K562 (cell line): ENCODE measurements around the gene MANBA. TPM values are rescaled to one million over a fixed set of nuclear protein-coding genes. Genes with fewer than 3 reads are reported as not detected.

Experiments used
- ATAC-seq: fragments of 200-7000 bp; cut with Tn5 transposase; 3 replicates; pipeline ENCODE4 v1.9.1; 2020; ENCODE audit warnings: moderate library complexity
- BruUV-seq: library from RNA; stranded (reverse); fragments of 400-500 nt; replicated peaks from 2 replicates; lab custom pipeline; 2021; lab: Mats Ljungman, UMichigan
- CTCF ChIA-PET: fragments of 300-600 bp; formaldehyde crosslinking; extraction: SDS; loops from one replicate; lab custom pipeline; 2021; ENCODE audit warnings: low intra/inter-chr PET ratio; lab: Yijun Ruan, JAX
- POLR2A ChIA-PET: fragments of 300-600, 350-650 bp; sonication (Branson Sonifier 250); formaldehyde crosslinking; extraction: SDS; loops from one replicate; lab custom pipeline; 2021; ENCODE audit warnings: antibody characterized with exemption, inconsistent platforms; lab: Yijun Ruan, JAX
- DNase-seq, 4 experiments: peaks; one replicate each; pipeline versions ENCODE4 v3.0.0 to v3.0.0-alpha.2; 2011 to 2018; ENCODE audit warnings: low spot score in 3 of 4, mixed read lengths in 3 of 4; ENCODE audit errors: extremely low read depth in 1 of 4
- FAIRE-seq: peaks from 2 replicates; lab custom pipeline; 2011; peaks lifted over from hg19 to GRCh38; lab: Jason Lieb, UNC
- H2AFZ ChIP-seq: 2 replicates; pipeline ENCODE4 v1.6.0; 2011; ENCODE audit warnings: low read depth, low read length, control low read depth, inconsistent platforms
- H3K27ac ChIP-seq: fragments of 200-600 bp; 3 replicates; pipeline ENCODE4 v1.8.0; 2011; ENCODE audit warnings: low read depth, mild to moderate bottlenecking, control low read depth, inconsistent platforms, low read length, moderate library complexity, mixed read lengths; ENCODE audit errors: extremely low read depth
- H3K27me3 ChIP-seq, 2 experiments: fragments of 300-600 bp in 1 of 2; 2 replicates in 1 of 2; 3 replicates in 1 of 2; pipeline versions ENCODE4 v1.6.0 to v1.8.0; 2011; ENCODE audit warnings: inconsistent platforms in 2 of 2, low read length in 2 of 2, mild to moderate bottlenecking in 1 of 2, mixed read lengths in 1 of 2, moderate library complexity in 1 of 2; ENCODE audit not compliant: control insufficient read depth in 2 of 2, insufficient read depth in 2 of 2
- H3K36me3 ChIP-seq: fragments of 300-600 bp; 3 replicates; pipeline ENCODE4 v1.8.0; 2011; ENCODE audit warnings: mild to moderate bottlenecking, low read length, inconsistent platforms; ENCODE audit not compliant: control insufficient read depth, insufficient read depth
- H3K4me1 ChIP-seq, 2 experiments: fragments of 200-600 bp in 1 of 2; replicated peaks in 1 of 2; 2 replicates in 1 of 2; 3 replicates in 1 of 2; pipeline versions ENCODE4 v1.5.1 to v1.8.0; 2011; ENCODE audit warnings: inconsistent platforms in 2 of 2, low read length in 2 of 2, mild to moderate bottlenecking in 1 of 2, mixed read lengths in 1 of 2, moderate library complexity in 1 of 2; ENCODE audit not compliant: control insufficient read depth in 2 of 2, insufficient read depth in 2 of 2
- H3K4me2 ChIP-seq: 2 replicates; pipeline ENCODE4 v1.6.1; 2011; ENCODE audit warnings: low read length, control low read depth, inconsistent platforms, mixed read lengths; ENCODE audit not compliant: insufficient read depth
- H3K4me3 ChIP-seq: fragments of 200-600 bp; sonication (generic), shearing (Covaris generic); 2 replicates; pipeline ENCODE4 v1.5.1; 2016; ENCODE audit warnings: control low read depth, inconsistent platforms
- H3K79me2 ChIP-seq: fragments of 200-600 bp; 3 replicates; pipeline ENCODE4 v1.8.0; 2011; ENCODE audit warnings: low read length, inconsistent platforms; ENCODE audit not compliant: control insufficient read depth, insufficient read depth
- H3K9ac ChIP-seq, 2 experiments: 2 replicates each; pipeline versions ENCODE4 v1.6.0 to v1.6.1; 2011; ENCODE audit warnings: low read depth in 2 of 2, low read length in 2 of 2, control low read depth in 1 of 2, inconsistent platforms in 1 of 2, mild to moderate bottlenecking in 1 of 2, mixed read lengths in 1 of 2; ENCODE audit not compliant: insufficient read depth in 1 of 2
- H3K9me1 ChIP-seq: one replicate; pipeline ENCODE4 v1.6.0; 2011; ENCODE audit warnings: inconsistent platforms, mild to moderate bottlenecking, low read length, moderate library complexity; ENCODE audit not compliant: control insufficient read depth, insufficient read depth
- H3K9me3 ChIP-seq: replicated peaks from 2 replicates; pipeline ENCODE4 v1.5.1; 2011; ENCODE audit warnings: low read depth, low read length, inconsistent platforms; ENCODE audit not compliant: control insufficient read depth, insufficient read depth
- H4K20me1 ChIP-seq: replicated peaks from 2 replicates; pipeline ENCODE4 v1.6.1; 2011; ENCODE audit warnings: low read length, inconsistent platforms, mixed read lengths; ENCODE audit not compliant: control insufficient read depth, insufficient read depth
- ADNP ChIP-seq: fragments of 200-800 bp; sonication (Bioruptor generic); IDR thresholded peaks from 2 replicates; pipeline ENCODE4 v1.6.1; 2016; ENCODE audit warnings: missing genetic modification characterization, missing compliant biosample characterization
- ATF7 ChIP-seq: fragments of 450-650 bp; IDR thresholded peaks from 2 replicates; pipeline ENCODE4 v1.7.1; 2014; ENCODE audit warnings: mild to moderate bottlenecking, moderate library complexity
- ELF2 ChIP-seq: fragments of 250-450 bp; sonication (Bioruptor Pico); IDR thresholded peaks from 2 replicates; pipeline ENCODE4 v1.5.0; 2021; ENCODE audit warnings: mild to moderate bottlenecking
- FOXJ3 ChIP-seq: sonication (generic); formaldehyde crosslinking; IDR thresholded peaks from 2 replicates; pipeline ENCODE4 v1.4.0; 2020; ENCODE audit warnings: mild to moderate bottlenecking, missing genetic modification reagents
- HDGF ChIP-seq: fragments of 450-650 bp; IDR thresholded peaks from 2 replicates; pipeline ENCODE4 v1.6.1; 2016
- KAT7 ChIP-seq: sonication (generic); formaldehyde crosslinking; IDR thresholded peaks from 2 replicates; pipeline ENCODE4 v1.8.0; 2022; ENCODE audit warnings: missing genetic modification reagents, mild to moderate bottlenecking, borderline replicate concordance
- MYNN ChIP-seq, 2 experiments: sonication (generic); formaldehyde crosslinking in 1 of 2; IDR thresholded peaks; 2 replicates each; pipeline versions ENCODE4 v1.5.0 to v1.6.1; 2016 to 2020; ENCODE audit warnings: antibody characterized with exemption in 1 of 2, missing genetic modification reagents in 1 of 2
- PRDM10 ChIP-seq: fragments of 450-650 bp; IDR thresholded peaks from 2 replicates; pipeline ENCODE4 v1.6.1; 2018; ENCODE audit not compliant: partially characterized antibody
- RNF2 ChIP-seq: sonication (generic); IDR thresholded peaks from 2 replicates; pipeline ENCODE4 v1.6.1; 2016
- ZC3H4 ChIP-seq: sonication (generic); formaldehyde crosslinking; IDR thresholded peaks from 2 replicates; pipeline ENCODE4 v1.9.0; 2021; ENCODE audit warnings: missing genetic modification reagents, borderline replicate concordance
- ZNF668 ChIP-seq: fragments of 250-450 bp; sonication (Bioruptor Pico); IDR thresholded peaks from 2 replicates; pipeline ENCODE4 v1.8.0; 2022; ENCODE audit warnings: mild to moderate bottlenecking, inconsistent platforms
- WGBS: fragments of 100-300 bp; shearing (Covaris generic); methylation state at CpG from one replicate; pipeline ENCODE4 v1.1.6; 2016; ENCODE audit warnings: low coverage, mixed read lengths; ENCODE audit not compliant: insufficient coverage; ENCODE audit errors: missing lambda C conversion rate; 5-methylcytosine and 5-hydroxymethylcytosine counted together
- in situ Hi-C: fragments of 300-500 bp; cut with MboI; formaldehyde crosslinking; loops from 4 replicates; pipeline ENCODE4 v1.15.0; 2018; ENCODE audit warnings: inconsistent platforms, mixed read lengths
- intact Hi-C: fragments of 100-400 bp; cut with micrococcal nuclease; formaldehyde crosslinking; loops from 2 replicates; pipeline ENCODE4 v1.14.2; 2022
- polyA plus RNA-seq, 8 experiments: library from polyadenylated mRNA; depleted of rRNA in 4 of 8; stranded (reverse) in 5 of 8; unstranded in 3 of 8; fragments of >200 nt; fragmentation: Nextera tagmentation in 2 of 8; fragmentation: Illumina TruSeq in 1 of 8; extraction: Ambion mirVana in 2 of 8; extraction: Trizol in 1 of 8; gene quantifications; 2 replicates each; pipeline versions ENCODE4 v1.2.1 to v1.2.3, GENCODE V29; 2011 to 2014; ENCODE audit warnings: inconsistent platforms in 1 of 8, missing spikeins in 1 of 8
- total RNA-seq, 7 experiments: library from RNA; depleted of rRNA in 6 of 7; stranded (reverse); fragments of >200 nt in 6 of 7; fragmentation: Illumina TruSeq in 2 of 7; extraction: Trizol in 2 of 7; gene quantifications; 2 replicates each; pipeline versions ENCODE4 v1.2.1 to v1.2.3, GENCODE V29; 2011 to 2021; ENCODE audit warnings: low replicate concordance in 1 of 7
- TF ChIP-seq, protein P1 (sequence below): fragments of 450-650 bp; IDR thresholded peaks from 2 replicates; pipeline ENCODE4 v1.6.1; 2018; ENCODE audit warnings: mild to moderate bottlenecking, low read depth; ENCODE audit not compliant: partially characterized antibody
- TF ChIP-seq, protein P2 (sequence below): sonication (generic); formaldehyde crosslinking; IDR thresholded peaks from 2 replicates; pipeline ENCODE4 v1.4.0; 2020; ENCODE audit warnings: mild to moderate bottlenecking, missing genetic modification reagents
- TF ChIP-seq, protein P3 (sequence below), 2 experiments: fragments of 200-800 bp in 1 of 2; sonication (Bioruptor generic) in 1 of 2; sonication (generic) in 1 of 2; formaldehyde crosslinking in 1 of 2; IDR thresholded peaks in 1 of 2; conservative IDR thresholded peaks in 1 of 2; 2 replicates each; pipeline versions ENCODE4 v1.5.0 to v1.6.1; 2016 to 2020; ENCODE audit warnings: missing compliant biosample characterization in 1 of 2, missing genetic modification characterization in 1 of 2, missing genetic modification reagents in 1 of 2

Gene MANBA
- total and polyA plus RNA-seq, 9 of the 15 experiments (the other 6 are each of a cell fraction or from before 2014, with no cell fraction given): 1.8 to 12.9 (median 7.7) TPM

- Histone ChIP-seq H3K9me1 (no peaks in the 10 kb centered on the region), H2AFZ (no peak overlapping the region), H3K9ac (no peak overlapping the region), H3K79me2 (no peaks in the 10 kb centered on the region), H3K4me3 (no peak overlapping the region), H4K20me1 (no peaks in the 10 kb centered on the region), H3K9me3 (no peaks in the 10 kb centered on the region), H3K27me3 (no peaks in the 10 kb centered on the region), H3K27ac (no peak overlapping the region), H3K4me1 (no peaks in the 10 kb centered on the region), H3K36me3 (peaks cover 16% of the 10 kb centered on the region; the same call in 1 of the 3 replicates), H3K4me2 (no peak overlapping the region)
- POLR2A ChIA-PET: interaction anchor here (0.7 kb wide), 1 partner anchor 33 kb away, joined by 3 read pairs; no protein-coding TSS in a partner anchor
- in situ Hi-C loops: loop anchor here (25.0 kb wide), 1 partner anchor 1321 kb away; no protein-coding TSS in a partner anchor
- no peak for DNase-seq
- intact Hi-C loops: loop anchor here (10.0 kb wide), 1 partner anchor 1272 kb away; the partner anchor contains the start of gene PPP3CA
- no peak for ATAC-seq
- CTCF ChIA-PET: interaction anchor here (0.6 kb wide), 1 partner anchor 398 kb away, joined by 3 read pairs; no protein-coding TSS in a partner anchor
- no TSS peak for BruUV-seq
- TF ChIP-seq ADNP (tag) (no peak), FOXJ3 (CRISPR knock-in tag) (no peak), ZNF668 (CRISPR knock-in tag) (no peak), ATF7 (no peak), MYNN (IDR thresholded peaks at IDR 0.05) (no peak), MYNN (CRISPR knock-in tag; IDR thresholded peaks at IDR 0.05) (no peak), RNF2 (no peak), ZC3H4 (CRISPR knock-in tag) (no peak), HDGF (no peak), ELF2 (CRISPR knock-in tag) (no peak), PRDM10 (no peak), KAT7 (CRISPR knock-in tag) (no peak)
- TF ChIP-seq, protein P1, sequence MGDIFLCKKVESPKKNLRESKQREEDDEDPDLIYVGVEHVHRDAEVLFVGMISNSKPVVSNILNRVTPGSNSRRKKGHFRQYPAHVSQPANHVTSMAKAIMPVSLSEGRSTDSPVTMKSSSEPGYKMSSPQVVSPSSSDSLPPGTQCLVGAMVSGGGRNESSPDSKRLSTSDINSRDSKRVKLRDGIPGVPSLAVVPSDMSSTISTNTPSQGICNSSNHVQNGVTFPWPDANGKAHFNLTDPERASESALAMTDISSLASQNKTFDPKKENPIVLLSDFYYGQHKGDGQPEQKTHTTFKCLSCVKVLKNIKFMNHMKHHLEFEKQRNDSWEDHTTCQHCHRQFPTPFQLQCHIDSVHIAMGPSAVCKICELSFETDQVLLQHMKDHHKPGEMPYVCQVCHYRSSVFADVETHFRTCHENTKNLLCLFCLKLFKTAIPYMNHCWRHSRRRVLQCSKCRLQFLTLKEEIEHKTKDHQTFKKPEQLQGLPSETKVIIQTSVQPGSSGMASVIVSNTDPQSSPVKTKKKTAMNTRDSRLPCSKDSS: no peak
- TF ChIP-seq, protein P2, sequence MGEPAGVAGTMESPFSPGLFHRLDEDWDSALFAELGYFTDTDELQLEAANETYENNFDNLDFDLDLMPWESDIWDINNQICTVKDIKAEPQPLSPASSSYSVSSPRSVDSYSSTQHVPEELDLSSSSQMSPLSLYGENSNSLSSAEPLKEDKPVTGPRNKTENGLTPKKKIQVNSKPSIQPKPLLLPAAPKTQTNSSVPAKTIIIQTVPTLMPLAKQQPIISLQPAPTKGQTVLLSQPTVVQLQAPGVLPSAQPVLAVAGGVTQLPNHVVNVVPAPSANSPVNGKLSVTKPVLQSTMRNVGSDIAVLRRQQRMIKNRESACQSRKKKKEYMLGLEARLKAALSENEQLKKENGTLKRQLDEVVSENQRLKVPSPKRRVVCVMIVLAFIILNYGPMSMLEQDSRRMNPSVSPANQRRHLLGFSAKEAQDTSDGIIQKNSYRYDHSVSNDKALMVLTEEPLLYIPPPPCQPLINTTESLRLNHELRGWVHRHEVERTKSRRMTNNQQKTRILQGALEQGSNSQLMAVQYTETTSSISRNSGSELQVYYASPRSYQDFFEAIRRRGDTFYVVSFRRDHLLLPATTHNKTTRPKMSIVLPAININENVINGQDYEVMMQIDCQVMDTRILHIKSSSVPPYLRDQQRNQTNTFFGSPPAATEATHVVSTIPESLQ (CRISPR knock-in tag): no peak
- TF ChIP-seq, protein P3, sequence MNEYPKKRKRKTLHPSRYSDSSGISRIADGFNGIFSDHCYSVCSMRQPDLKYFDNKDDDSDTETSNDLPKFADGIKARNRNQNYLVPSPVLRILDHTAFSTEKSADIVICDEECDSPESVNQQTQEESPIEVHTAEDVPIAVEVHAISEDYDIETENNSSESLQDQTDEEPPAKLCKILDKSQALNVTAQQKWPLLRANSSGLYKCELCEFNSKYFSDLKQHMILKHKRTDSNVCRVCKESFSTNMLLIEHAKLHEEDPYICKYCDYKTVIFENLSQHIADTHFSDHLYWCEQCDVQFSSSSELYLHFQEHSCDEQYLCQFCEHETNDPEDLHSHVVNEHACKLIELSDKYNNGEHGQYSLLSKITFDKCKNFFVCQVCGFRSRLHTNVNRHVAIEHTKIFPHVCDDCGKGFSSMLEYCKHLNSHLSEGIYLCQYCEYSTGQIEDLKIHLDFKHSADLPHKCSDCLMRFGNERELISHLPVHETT (CRISPR knock-in tag; conservative IDR thresholded peaks at IDR 0.05 in 1 of 2, IDR thresholded peaks at IDR 0.05 in 1 of 2): no peak
- WGBS: 67% methylated on average over 9 of the region's 9 CpGs
- no peak for FAIRE-seq
Observed at GRCh38 chr4:102616636-102617035, 144.1 kb downstream of the MANBA start.
